ENCODE results near the gene ZBTB4.

GRCh38 chr17:7425756-7426155 is 53.7 kb downstream of the ZBTB4 start:
- no peak for TF ChIP-seq CTCF (IDR thresholded peaks at IDR 0.05)
- no peak for TF ChIP-seq EP300 (IDR thresholded peaks at IDR 0.05)
- TF ChIP-seq POLR2A (IDR thresholded peaks at IDR 0.05), result no peak
